GM12875 (cell line): ENCODE measurements around the gene SLTM.

ENCODE experiments used
- H3K4me3 ChIP-seq: one replicate; pipeline ENCODE4 v1.5.1; 2011; ENCODE audit warnings: low read depth, low read length, control low read depth
- CTCF ChIP-seq: IDR thresholded peaks from 2 replicates; pipeline ENCODE4 v1.5.1; 2011; ENCODE audit warnings: low read depth, mild to moderate bottlenecking, control low read depth, inconsistent platforms, low read length, moderate library complexity, borderline replicate concordance; ENCODE audit not compliant: insufficient read depth

The SLTM gene

DNA sequence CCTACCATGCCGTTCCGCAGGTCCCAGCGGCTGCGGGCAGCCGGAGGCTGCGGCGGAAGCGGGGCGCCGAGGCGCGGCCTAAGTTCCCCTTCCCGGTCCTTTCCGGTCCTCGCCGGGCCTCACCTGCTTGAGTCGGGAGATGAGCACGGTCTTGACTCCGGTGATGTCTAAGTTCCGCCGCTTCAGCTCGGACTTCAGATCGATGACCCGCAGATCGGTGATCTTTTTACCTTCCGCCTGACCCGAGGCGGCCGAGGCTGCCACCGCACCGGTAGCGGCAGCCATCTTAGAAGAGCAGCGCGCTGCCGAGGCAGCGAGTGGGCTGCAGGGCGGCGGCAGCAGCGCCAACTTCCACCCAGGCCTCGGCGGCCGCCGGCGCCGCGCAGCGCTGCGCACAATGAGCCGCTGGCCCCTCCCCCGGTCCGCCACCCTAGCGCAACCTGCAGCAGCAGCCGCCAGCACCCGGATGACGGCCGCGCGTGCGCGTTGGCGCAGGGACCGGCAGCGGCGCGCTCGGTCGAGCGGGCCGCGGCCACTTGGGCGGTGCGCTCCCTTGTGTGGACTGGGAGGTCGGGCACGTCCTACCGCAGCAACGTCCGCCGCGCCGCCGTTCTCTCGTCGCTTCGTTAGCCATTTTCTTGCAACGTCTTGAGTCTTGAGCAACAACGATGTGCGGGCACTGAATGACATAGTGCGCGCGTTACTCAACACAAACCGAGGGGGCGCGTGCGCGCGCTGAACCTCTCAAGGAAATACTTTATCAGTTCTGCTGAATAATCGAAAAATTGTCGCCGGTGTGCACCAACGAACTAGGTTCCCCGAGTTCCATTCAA is at the start of gene SLTM:
TSS of gene SLTM (minus strand) at position 399 of the 833 bp plus-strand sequence. CDS start at position 285, 114 bp downstream.
- peak; percentile 41; the same call in 1 of the 2 replicates for TF ChIP-seq CTCF

GRCh38 chr15:58983261-58983660 is 49.8 kb upstream of the SLTM start:
- TF ChIP-seq CTCF = no peak
- no peak overlapping the region for H3K4me3 ChIP-seq

More for the DNA sequence above, at the start of gene SLTM:
- peak within 1 kb of the TSS; percentile 75 for H3K4me3 ChIP-seq

GRCh38 chr15:58981808-58982475 is 48.5 kb upstream of the SLTM start:
- no peak for TF ChIP-seq CTCF
- no peak overlapping the region for H3K4me3 ChIP-seq

- H3K4me3 ChIP-seq = no peak overlapping the region
- TF ChIP-seq CTCF = 0 out of 2 replicates have a peak, but pooled peaks have one; percentile 9
Observed at GRCh38 chr15:58980351-58980939, 47.0 kb upstream of the SLTM start.

- no peak overlapping the region for H3K4me3 ChIP-seq
- TF ChIP-seq CTCF = no peak
Observed at GRCh38 chr15:58977887-58978286, 44.4 kb upstream of the SLTM start.

- no peak for TF ChIP-seq CTCF
- no peak overlapping the region for H3K4me3 ChIP-seq
Observed at GRCh38 chr15:58967479-58967878, 34.0 kb upstream of the SLTM start.
